Colonic mucosa (tissue), 4 donors: ENCODE results near the gene ARID3A. TPM values are rescaled to one million over a fixed set of nuclear protein-coding genes. Genes with fewer than 3 reads are reported as not detected.

Experiments used
- DNase-seq: peaks from one replicate; pipeline ENCODE4 v3.0.0-alpha.2; 2020
- H3K27ac ChIP-seq: fragments of 200-600 bp; one replicate; pipeline ENCODE4 v1.8.0; 2021
- H3K27me3 ChIP-seq: fragments of 200-600 bp; one replicate; pipeline ENCODE4 v1.8.0; 2021
- H3K36me3 ChIP-seq: fragments of 200-600 bp; one replicate; pipeline ENCODE4 v1.8.0; 2021
- H3K4me1 ChIP-seq: fragments of 200-600 bp; one replicate; pipeline ENCODE4 v1.8.0; 2021; ENCODE audit warnings: mild to moderate bottlenecking
- H3K4me3 ChIP-seq: fragments of 200-600 bp; one replicate; pipeline ENCODE4 v1.8.0; 2021
- H3K9ac ChIP-seq, 2 donors: one replicate each; pipeline ENCODE4 v1.7.0; 2013; ENCODE audit warnings: control low read depth in 2 of 2, low read depth in 2 of 2, low read length in 2 of 2
- H3K9me3 ChIP-seq: fragments of 200-600 bp; one replicate; pipeline ENCODE4 v1.8.0; 2021
- intact Hi-C: fragments of 100-400 bp; cut with DNase I; formaldehyde crosslinking; loops from one replicate; pipeline ENCODE4 v1.14.1; 2022
- total RNA-seq, 2 donors: library from RNA; stranded (reverse); fragmentation: NEBNext Ultra II Directional in 1 of 2; extraction: Animal tissue kit (Norgen Biotek cat#: 25700) in 1 of 2; gene quantifications; one replicate each; pipeline ENCODE4 v1.2.1, GENCODE V29; 2021
- TF ChIP-seq, protein P1 (sequence below): fragments of 200-600 bp; IDR thresholded peaks from one replicate; pipeline ENCODE4 v1.8.0; 2022; ENCODE audit warnings: antibody characterized with exemption, mild to moderate bottlenecking
- donor health status: healthy.
- donor health status: DM: no; HTN: no; CAD: no.
- donor health status: DM: no; HTN: no; CAD: no.

ARID3A gene
- total RNA-seq, 2 donors from 2014 or later, result 8.7 to 13.0 TPM

DNA sequence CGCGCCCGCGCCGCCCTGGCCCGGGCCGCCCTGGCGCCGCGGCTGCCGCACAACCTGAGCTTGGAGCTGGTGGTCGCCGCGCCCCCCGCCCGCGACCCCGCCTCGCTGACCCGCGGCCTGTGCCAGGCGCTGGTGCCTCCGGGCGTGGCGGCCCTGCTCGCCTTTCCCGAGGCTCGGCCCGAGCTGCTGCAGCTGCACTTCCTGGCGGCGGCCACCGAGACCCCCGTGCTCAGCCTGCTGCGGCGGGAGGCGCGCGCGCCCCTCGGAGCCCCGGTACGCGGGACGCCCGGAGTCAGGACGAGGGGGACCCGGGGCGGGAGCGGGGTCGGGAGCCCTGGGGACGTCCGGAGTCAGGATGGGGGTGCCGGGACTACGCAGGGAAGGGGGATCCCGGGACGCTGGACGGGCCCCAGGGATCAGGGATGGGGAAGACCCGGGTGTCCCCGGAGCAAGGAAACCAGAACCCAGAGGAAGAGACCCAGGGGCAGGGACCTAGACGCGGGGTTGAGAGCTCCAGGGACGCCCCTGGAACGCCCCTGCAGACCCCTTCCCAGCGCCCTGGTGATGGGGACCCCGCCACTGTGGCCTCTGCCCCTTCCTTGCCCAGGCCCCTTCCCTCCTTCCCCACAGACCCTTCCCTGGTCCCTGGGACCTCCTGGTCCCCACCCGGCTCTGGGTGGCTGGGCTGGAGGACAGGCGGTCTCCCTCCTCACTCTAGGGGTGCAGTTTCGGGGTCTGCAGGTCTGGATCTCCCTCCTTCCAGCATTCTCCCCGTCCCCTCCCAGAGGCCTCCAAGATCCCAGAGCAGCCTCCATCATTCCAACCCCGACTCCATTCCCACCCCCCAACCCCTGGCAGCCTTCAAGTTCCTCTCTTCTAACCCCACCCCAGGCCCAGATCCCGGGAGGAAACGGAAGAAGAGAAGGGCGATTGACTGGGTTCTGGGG lies 75.0 kb downstream of the ARID3A start:
- intact Hi-C loops, result no loop called here
- DNase-seq, result no peak
- H3K27me3 ChIP-seq, result peaks cover 45% of the 10 kb centered on the region
- no peaks in the 10 kb centered on the region for H3K36me3 ChIP-seq
- TF ChIP-seq, protein P1, sequence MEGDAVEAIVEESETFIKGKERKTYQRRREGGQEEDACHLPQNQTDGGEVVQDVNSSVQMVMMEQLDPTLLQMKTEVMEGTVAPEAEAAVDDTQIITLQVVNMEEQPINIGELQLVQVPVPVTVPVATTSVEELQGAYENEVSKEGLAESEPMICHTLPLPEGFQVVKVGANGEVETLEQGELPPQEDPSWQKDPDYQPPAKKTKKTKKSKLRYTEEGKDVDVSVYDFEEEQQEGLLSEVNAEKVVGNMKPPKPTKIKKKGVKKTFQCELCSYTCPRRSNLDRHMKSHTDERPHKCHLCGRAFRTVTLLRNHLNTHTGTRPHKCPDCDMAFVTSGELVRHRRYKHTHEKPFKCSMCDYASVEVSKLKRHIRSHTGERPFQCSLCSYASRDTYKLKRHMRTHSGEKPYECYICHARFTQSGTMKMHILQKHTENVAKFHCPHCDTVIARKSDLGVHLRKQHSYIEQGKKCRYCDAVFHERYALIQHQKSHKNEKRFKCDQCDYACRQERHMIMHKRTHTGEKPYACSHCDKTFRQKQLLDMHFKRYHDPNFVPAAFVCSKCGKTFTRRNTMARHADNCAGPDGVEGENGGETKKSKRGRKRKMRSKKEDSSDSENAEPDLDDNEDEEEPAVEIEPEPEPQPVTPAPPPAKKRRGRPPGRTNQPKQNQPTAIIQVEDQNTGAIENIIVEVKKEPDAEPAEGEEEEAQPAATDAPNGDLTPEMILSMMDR, result no peak
- H3K9ac ChIP-seq, result no peak overlapping the region
- peaks cover 7% of the 10 kb centered on the region for H3K4me1 ChIP-seq
- no peaks in the 10 kb centered on the region for H3K9me3 ChIP-seq
- H3K4me3 ChIP-seq, result no peak overlapping the region
- H3K27ac ChIP-seq, result no peak overlapping the region

GRCh38 chr19:1001538-1002166 lies 75.8 kb downstream of the ARID3A start:
- Histone ChIP-seq H3K9ac (no peak overlapping the region), H3K9me3 (no peaks in the 10 kb centered on the region), H3K27me3 (peaks cover 37% of the 10 kb centered on the region), H3K4me1 (no peaks in the 10 kb centered on the region), H3K36me3 (no peaks in the 10 kb centered on the region), H3K4me3 (no peak overlapping the region), H3K27ac (no peak overlapping the region)
- TF ChIP-seq, protein P1, result peak; percentile 91
- intact Hi-C loops, result no loop called here
- DNase-seq, result peak; percentile 66

DNA sequence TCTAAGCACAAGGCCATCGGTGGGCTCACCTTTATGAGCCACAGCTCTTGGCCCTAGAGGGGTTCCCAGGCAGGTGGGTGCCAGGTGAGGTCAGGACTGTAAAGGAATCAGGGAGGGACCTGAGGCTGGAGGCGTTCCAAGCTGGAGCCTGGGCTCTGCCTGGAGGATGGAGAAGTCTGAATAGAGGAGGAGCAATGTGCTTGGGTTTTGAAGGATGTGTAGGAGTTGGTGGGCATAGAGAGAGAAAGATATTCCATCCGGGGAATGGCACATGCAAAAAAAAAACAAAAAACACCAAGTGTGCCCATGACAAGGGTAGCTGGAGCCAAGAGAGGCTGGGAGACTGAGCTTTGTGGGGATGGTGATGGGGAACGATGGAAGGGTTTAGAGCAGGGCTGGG lies 76.8 kb downstream of the ARID3A start:
- Histone ChIP-seq H3K27ac (no peak overlapping the region), H3K4me1 (no peaks in the 10 kb centered on the region), H3K27me3 (peaks cover 35% of the 10 kb centered on the region), H3K4me3 (no peak overlapping the region), H3K9me3 (no peaks in the 10 kb centered on the region), H3K9ac (no peak overlapping the region), H3K36me3 (no peaks in the 10 kb centered on the region)
- intact Hi-C loops, result no loop called here
- TF ChIP-seq, protein P1, result no peak
- no peak for DNase-seq

DNA sequence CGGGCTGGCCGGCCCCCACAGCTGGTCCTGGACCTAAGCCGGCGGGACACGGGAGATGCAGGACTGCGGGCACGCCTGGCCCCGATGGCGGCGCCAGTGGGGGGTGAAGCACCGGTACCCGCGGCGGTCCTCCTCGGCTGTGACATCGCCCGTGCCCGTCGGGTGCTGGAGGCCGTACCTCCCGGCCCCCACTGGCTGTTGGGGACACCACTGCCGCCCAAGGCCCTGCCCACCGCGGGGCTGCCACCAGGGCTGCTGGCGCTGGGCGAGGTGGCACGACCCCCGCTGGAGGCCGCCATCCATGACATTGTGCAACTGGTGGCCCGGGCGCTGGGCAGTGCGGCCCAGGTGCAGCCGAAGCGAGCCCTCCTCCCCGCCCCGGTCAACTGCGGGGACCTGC lies 77.4 kb downstream of the ARID3A start:
- Histone ChIP-seq H3K27ac (no peak overlapping the region), H3K4me3 (no peak overlapping the region), H3K4me1 (no peaks in the 10 kb centered on the region), H3K27me3 (peaks cover 30% of the 10 kb centered on the region), H3K9me3 (no peaks in the 10 kb centered on the region), H3K9ac (no peak overlapping the region), H3K36me3 (no peaks in the 10 kb centered on the region)
- TF ChIP-seq, protein P1, result no peak
- intact Hi-C loops, result no loop called here
- no peak for DNase-seq

GRCh38 chr19:1004204-1004802 lies 78.5 kb downstream of the ARID3A start:
- no peak overlapping the region for H3K4me3 ChIP-seq
- DNase-seq, result no peak

More at GRCh38 chr19:1004204-1004802, 78.5 kb downstream of the ARID3A start:
- TF ChIP-seq, protein P1, result no peak
- H3K36me3 ChIP-seq, result no peaks in the 10 kb centered on the region
- peaks cover 22% of the 10 kb centered on the region for H3K27me3 ChIP-seq
- no peak overlapping the region for H3K9ac ChIP-seq
- intact Hi-C loops, result no loop called here
- no peak overlapping the region for H3K27ac ChIP-seq
- no peaks in the 10 kb centered on the region for H3K4me1 ChIP-seq
- H3K9me3 ChIP-seq, result no peaks in the 10 kb centered on the region
